HS-5 (cell line): ENCODE results near the gene CTDSP2.
"Not testable (repeated sequence)": the region's sequence is repeated elsewhere in the genome, so short reads cannot be mapped to it uniquely, and the experiment has no call there.

Experiments
- DNase-seq: peaks from one replicate; pipeline ENCODE4 v3.0.0-alpha.2; 2012; ENCODE audit warnings: low read depth

CTDSP2 gene

GRCh38 chr12:57881475-57881874 is 34.9 kb upstream of the CTDSP2 start:
- DNase-seq, result no peak

DNA sequence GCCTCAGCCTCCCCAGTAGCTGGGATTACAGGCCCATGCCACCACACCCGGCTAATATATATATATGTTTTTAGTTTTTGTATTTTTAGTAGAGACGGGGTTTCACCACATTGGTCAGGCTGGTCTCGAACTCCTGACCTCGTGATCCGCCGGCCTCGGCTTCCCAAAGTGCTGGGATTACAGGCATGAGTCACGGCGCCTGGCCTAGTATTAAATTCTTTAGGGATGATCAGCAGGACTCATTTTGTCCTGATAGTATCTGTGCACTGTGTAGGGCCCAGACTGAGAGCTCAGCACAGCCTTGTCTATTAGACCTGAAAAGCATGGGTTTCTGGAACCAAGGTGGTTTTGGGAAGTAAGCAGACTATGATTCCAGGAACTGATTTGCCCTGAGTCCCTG is 34.5 kb upstream of the CTDSP2 start:
- DNase-seq, result not testable (repeated sequence)

DNA sequence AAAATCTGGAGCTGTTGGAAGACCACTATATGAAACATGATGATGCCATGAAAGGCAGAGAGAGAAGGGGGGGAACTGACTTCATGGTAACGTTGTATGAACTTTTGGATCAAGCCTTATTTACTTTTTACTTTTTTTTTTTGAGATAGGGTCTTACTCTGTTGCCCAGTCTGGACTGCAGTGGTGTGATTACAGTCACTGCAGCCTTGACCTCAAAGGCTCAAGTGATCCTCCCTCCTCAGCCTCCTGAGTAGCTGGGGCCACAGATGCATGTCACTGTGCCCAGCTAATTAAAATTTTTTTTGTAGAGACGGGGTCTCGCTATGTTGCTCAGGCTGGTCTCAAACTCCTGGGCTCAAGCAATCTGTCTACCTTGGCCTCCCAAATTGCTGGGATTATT is 31.3 kb upstream of the CTDSP2 start:
- no peak for DNase-seq

DNA sequence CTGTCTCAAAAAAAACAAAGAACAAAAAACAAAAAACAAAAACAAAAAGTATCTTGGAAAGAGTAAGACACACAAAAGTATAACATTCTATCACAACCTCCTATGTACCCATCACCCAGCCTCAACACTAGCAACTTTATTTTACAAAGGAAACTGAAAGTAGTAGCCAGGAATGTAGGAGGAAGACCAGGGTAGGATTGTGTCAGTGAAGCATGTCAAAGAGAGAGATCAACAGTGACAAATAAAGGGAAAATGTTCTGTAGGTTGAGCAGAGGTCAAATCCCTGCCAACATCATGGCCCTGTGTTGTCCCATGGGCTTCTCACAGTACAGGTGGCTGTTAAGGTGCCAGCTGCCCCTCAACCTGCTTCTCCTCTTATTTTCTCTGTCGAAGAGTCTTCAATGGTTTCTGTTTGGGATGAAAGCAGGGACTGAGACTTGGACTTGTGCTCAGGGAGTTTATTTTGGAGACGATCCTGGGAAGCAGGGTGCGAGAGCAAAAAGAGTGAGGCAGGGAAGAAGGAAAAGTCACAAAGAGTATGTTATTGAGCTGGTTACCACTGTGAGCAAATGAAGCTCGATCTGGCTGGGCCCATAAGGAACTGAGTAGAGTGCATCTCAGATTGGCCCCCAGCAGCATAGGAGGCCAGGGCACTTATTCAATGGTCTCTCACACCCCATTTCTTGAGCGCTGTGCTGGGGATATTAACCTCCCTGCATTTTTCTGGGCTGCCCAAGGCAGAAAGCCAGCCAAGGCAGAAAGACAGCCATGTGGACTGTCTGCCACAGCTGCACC is 29.4 kb upstream of the CTDSP2 start:
- DNase-seq, result no peak

GRCh38 chr12:57874166-57875108 is 27.9 kb upstream of the CTDSP2 start:
- no peak for DNase-seq

DNA sequence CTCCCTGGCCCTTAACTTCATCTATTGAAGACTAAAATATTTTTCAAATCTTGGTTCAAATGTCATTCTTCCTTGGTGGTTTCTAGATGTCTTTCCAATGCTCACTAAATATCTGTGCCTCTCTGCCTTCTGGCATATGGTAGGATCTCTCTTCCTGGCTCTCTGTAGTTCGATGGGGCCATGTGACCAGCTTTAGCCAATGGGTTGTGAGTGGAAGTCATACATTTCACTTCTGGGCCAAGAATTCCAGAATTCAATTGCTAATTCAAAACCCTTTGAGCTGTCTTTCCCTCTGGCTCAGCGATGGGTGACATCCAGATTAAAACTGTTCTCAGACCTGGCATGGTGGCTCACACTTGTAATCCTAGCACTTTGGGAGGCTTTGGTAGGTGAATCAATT is 25.8 kb upstream of the CTDSP2 start:
- no peak for DNase-seq

GRCh38 chr12:57869927-57870318 is 23.4 kb upstream of the CTDSP2 start:
- DNase-seq, result no peak

DNA sequence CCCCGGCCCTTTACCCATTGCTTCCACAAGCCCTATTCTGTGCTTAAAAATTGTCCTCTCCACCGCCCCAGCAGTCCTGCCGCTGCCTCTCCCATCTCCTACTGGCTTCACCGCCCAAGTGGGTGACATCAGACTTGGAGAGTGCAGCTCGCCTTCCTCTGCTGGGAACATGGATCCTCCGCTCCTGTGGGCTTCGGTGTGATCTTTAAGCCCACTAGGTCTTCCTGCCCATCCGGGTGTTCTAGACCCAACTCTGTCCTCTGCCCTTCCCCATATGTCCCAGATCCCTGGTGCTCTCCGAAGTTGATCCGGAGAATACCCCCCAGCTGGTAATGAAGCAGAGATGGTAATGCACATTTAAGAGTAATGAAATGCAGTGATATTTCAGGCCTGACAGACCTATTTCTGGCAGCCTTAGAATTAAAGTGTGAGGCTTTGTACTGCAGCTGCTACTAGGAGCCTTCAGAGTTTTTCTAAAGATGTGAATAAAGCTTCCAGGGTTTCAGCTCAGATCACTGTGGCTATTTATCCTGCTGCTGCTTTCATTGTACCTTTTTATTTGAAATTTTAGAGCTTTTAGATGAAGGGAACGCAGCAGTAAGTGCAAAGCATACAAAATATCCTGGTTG is 22.9 kb upstream of the CTDSP2 start:
- DNase-seq, result no peak

DNA sequence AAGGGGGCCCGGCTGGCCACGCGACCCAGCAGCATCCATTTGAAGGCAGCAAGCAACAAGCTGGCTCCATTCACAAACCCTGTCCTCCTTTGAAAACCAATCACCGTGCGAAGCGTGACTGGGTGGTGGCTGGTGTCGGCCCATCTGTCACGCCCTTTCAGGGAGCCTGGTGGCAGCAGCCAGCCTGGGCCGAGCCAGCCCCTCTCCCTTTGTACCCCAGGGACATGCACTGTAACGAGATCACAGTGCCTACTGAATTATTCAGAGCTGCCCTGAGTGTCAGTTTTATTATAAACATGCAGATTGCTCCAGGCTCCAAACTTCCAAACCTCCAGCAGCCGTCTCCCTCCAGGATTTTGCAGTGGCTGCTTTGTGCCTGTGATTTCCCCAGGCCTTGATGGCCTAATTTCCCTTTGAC is 22.3 kb upstream of the CTDSP2 start:
- no peak for DNase-seq

DNA sequence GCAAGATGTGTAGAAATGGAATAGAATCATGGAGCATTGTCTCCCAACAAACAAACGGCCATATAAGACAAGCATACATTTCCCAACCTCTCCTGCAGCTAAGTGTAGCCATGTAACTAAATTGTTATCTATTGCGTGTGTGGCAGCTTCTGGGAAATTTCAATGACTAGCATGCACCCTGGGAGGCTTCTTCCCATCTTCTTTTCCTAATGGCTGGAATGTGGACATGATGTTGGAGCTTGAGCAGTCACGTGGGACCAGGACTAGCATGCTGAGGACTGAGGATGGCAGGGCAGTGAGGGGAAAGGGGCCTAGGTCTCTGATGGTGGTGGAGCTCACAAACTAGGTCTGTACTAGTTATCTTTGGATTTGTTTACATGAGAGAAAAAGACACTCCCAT is 21.7 kb upstream of the CTDSP2 start:
- no peak for DNase-seq

DNA sequence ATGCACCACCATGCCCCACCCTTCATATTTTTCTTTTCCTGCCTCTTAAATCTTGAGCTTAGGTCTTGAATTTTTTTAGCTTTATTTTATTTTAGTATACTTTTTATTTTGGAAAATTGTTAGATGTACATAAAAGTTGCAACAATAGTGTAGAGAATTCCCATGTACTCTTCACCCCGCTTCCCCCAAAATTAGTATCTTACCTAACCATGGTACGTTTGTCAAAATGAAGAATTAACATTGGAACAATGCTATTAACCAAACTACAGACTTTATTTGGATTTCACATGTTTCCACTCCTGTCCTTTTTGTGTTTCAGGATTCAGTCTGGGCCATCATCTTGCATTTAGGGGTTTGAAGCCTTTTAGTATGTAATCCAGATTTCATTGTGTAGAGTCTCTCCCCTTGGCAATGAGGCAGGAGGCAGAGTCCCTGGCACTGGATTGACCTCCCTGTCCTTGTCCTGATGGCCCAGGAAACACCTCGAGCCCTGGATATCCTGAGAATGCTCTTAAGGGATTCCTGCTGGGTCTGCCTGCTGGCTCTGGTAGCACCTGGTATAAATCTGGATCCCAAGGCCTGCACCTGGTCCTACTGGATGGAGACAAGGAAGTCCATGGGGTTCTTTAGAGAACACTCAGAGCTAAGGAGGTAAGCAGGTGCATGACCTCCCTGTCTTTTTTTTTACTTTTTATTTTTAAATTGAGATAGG is 19.9 kb upstream of the CTDSP2 start:
- DNase-seq, result no peak

DNA sequence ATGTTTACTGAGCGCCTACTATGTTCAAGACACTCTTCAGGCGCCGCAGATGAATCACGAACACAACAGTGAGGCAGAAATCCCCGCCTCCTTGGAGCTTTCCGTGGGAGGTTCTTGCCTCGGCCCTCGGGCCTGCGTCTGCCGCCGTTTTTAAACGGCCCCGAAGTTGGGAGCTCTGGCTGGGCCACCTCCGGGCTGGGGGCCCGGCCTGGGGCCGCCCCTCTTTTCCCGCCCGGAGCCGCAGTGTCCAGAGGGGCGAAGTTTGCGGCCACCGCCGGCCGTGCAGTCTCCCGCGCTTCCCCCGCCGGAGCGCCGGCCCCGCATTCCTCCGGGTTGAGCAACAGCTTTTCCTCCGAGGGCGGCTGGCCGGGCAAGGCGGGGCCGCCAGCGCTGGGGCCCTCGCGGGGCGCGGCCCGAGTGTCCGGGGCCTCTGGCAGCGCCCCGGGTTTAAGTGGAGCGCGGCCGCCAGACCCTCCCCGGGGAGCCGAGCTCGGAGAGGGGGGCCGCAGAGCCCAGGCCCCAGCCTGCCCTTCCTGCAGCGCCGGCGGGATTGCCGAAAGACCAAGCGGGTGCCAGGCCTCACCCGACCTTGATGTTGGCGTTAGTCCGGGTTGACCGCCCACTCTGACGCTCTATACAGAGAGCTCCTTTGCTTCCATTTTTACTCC is 18.7 kb upstream of the CTDSP2 start:
- DNase-seq, result no peak

- no peak for DNase-seq
These were observed 18.0 kb upstream of the CTDSP2 start for GRCh38 chr12:57864442-57865083.

DNA sequence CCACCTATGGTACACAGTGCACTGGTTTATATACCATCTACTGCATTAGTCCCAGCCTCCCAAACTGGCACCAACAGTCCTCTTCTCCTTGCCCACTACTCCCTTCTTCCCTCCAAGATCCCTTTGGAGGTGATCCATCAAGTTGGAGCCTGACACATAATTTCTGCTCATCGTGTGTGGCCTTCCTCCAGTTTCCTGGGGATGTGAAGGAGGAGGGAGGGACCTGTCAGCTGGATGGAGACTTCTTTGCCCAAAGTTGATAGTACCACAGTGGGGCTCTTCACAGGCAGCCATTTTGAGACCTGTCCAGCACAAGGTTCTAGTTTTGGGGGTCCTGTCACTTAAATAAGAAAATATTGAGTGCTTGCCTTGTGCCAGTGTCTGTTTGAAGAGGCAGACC is 17.1 kb upstream of the CTDSP2 start:
- DNase-seq, result no peak

GRCh38 chr12:57861967-57862366 is 15.4 kb upstream of the CTDSP2 start:
- no peak for DNase-seq

GRCh38 chr12:57860883-57861282 is 14.4 kb upstream of the CTDSP2 start:
- DNase-seq, result not testable (repeated sequence)

DNA sequence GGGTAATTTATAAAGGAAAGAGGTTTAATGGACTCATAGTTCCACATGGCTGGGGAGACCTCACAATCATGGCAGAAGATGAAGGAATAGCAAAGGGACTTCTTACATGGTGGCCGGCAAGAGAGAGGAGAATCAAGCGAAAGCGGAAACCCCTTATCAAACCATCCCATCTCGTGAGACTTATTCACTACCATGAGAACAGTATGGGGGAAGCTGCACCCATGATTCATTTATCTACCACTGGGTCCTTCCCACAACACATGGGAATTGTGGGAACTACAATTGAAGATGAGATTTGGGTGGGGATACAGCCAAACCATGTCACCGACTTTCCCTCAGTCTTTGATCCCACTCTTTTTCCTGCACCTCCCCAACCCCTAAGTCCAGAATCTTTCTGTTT is 12.6 kb upstream of the CTDSP2 start:
- no peak for DNase-seq

DNA sequence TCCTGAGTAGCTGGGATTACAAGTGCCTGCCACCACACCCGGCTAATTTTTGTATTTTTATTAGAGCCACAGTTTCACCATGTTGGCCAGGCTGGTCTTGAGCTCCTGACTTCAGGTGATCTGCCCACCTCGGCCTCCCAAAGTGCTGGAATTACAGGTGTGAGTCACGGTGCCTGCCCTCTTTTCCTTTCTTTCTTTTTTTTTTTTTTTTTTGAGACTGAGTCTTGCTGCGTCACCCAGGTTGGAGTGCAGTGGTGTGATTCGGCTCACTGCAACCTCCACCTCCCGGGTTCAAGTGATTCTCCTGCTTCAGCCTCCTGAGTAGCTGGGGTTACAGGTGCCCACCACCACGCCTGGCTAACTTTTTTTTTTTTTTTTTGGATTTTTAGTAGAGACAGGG is 11.6 kb upstream of the CTDSP2 start:
- DNase-seq, result not testable (repeated sequence)

GRCh38 chr12:57854965-57855364 is 8.4 kb upstream of the CTDSP2 start:
- DNase-seq, result no peak

DNA sequence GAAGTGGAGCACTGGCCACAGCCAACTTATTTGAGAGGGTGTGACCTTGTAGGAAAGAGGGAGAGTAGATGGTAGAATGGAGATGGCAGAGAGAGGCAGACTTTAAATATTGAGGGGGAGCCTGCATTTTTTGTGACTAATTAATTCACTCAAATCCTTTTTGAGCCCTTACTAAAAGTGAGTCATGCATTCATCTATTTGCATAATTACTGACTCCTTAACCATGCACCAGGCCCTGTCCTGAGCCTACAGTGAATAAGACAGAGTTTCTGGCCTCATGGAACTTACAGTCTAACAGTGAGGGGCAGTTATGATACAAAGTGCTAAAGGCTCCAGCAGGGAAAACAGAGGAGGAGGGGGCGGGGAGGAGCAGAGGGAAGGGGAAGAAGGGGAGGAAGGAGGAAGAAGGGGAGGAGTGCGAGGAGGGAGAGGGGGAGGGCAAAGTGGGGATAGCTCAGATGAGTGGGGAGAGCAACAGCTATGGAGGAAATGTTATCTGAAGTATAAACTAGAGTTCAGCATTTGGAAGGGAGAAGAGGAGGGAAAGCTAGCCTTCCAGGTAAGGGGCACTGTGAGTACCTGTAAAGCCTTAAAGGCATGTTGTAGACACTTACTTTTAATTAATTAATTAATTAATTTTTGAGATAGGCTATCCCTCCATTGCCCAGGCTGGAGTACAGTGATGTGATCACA is 7.5 kb upstream of the CTDSP2 start:
- no peak for DNase-seq
